ENCODE results near the gene CYLD. TPM values are rescaled to one million over a fixed set of nuclear protein-coding genes. Genes with fewer than 3 reads are reported as not detected.

Gene CYLD
- total RNA-seq, 1 donor from 2014 or later: 33.9 TPM

DNA sequence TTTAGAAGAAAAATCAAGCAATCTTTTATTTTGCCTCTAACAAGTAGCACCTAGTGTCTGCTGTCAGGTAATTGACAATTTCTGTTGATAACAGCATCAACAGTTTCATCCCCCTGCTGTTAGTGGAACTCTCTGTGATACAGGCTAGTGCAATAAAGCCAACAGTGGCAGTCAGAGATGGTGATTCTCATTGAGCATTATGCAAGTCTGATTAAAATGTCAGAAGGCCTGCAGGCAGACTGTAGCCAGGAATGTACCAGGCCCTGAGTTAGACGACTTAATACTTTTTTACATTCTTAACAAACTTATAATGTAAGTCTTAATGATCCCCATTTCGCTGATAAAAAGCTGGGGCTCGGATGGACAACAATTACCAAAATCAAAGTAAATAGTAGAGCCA is 14.6 kb downstream of the CYLD start:
- H3K36me3 ChIP-seq: peaks cover 0 to 35% of the 10 kb centered on the region in 2 donors

GRCh38 chr16:50761267-50761666 is 19.4 kb downstream of the CYLD start:
- Histone ChIP-seq H3K27ac (no peak overlapping the region), H3K4me1 (peaks cover 8% of the 10 kb centered on the region), H3K36me3 (peaks cover 0 to 11% of the 10 kb centered on the region in 2 donors), H3K9me3 (no peaks in the 10 kb centered on the region), H3K27me3 (no peaks in the 10 kb centered on the region), H3K4me3 (no peak overlapping the region)
- TF ChIP-seq POLR2A (IDR thresholded peaks at IDR 0.05) (no peak), POLR2AphosphoS5 (IDR thresholded peaks at IDR 0.05; ENCODE audit: insufficient read depth in 1 of 2, low read depth in 1 of 2) (no peak)
- TF ChIP-seq, protein P1, sequence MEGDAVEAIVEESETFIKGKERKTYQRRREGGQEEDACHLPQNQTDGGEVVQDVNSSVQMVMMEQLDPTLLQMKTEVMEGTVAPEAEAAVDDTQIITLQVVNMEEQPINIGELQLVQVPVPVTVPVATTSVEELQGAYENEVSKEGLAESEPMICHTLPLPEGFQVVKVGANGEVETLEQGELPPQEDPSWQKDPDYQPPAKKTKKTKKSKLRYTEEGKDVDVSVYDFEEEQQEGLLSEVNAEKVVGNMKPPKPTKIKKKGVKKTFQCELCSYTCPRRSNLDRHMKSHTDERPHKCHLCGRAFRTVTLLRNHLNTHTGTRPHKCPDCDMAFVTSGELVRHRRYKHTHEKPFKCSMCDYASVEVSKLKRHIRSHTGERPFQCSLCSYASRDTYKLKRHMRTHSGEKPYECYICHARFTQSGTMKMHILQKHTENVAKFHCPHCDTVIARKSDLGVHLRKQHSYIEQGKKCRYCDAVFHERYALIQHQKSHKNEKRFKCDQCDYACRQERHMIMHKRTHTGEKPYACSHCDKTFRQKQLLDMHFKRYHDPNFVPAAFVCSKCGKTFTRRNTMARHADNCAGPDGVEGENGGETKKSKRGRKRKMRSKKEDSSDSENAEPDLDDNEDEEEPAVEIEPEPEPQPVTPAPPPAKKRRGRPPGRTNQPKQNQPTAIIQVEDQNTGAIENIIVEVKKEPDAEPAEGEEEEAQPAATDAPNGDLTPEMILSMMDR (IDR thresholded peaks at IDR 0.05): no peak
- intact Hi-C loops (cut with DNase I): no loop called here
- DNase-seq (ENCODE audit: extremely low spot score in 2 of 2): no peak

More for the DNA sequence above, 14.6 kb downstream of the CYLD start:
- TF ChIP-seq POLR2AphosphoS5 (IDR thresholded peaks at IDR 0.05; ENCODE audit: insufficient read depth in 1 of 2, low read depth in 1 of 2): no peak
- TF ChIP-seq, protein P1 (IDR thresholded peaks at IDR 0.05): no peak
- no peak for TF ChIP-seq POLR2A (IDR thresholded peaks at IDR 0.05)
- H3K27me3 ChIP-seq: no peaks in the 10 kb centered on the region
- peaks cover 1% of the 10 kb centered on the region for H3K4me1 ChIP-seq
- H3K4me3 ChIP-seq: no peak overlapping the region
- no peaks in the 10 kb centered on the region for H3K9me3 ChIP-seq
- intact Hi-C loops (cut with DNase I): no loop called here
- no peak for DNase-seq (ENCODE audit: extremely low spot score in 2 of 2)
- no peak overlapping the region for H3K27ac ChIP-seq

GRCh38 chr16:50762241-50762640 is 20.4 kb downstream of the CYLD start:
- Histone ChIP-seq H3K27ac (no peak overlapping the region), H3K4me3 (no peak overlapping the region), H3K36me3 (peaks cover 0 to 12% of the 10 kb centered on the region in 2 donors), H3K4me1 (peaks cover 8% of the 10 kb centered on the region), H3K9me3 (no peaks in the 10 kb centered on the region), H3K27me3 (no peaks in the 10 kb centered on the region)
- intact Hi-C loops (cut with DNase I): no loop called here
- DNase-seq (ENCODE audit: extremely low spot score in 2 of 2): no peak
- TF ChIP-seq POLR2AphosphoS5 (IDR thresholded peaks at IDR 0.05; ENCODE audit: insufficient read depth in 1 of 2, low read depth in 1 of 2): no peak
- TF ChIP-seq, protein P1 (IDR thresholded peaks at IDR 0.05): no peak
- no peak for TF ChIP-seq POLR2A (IDR thresholded peaks at IDR 0.05)

- Histone ChIP-seq H3K9me3 (no peaks in the 10 kb centered on the region), H3K27me3 (no peaks in the 10 kb centered on the region), H3K4me1 (peaks cover 8% of the 10 kb centered on the region), H3K27ac (no peak overlapping the region), H3K4me3 (no peak overlapping the region), H3K36me3 (peaks cover 0 to 12% of the 10 kb centered on the region in 2 donors)
- TF ChIP-seq POLR2A (IDR thresholded peaks at IDR 0.05): no peak
- TF ChIP-seq POLR2AphosphoS5 (IDR thresholded peaks at IDR 0.05; ENCODE audit: insufficient read depth in 1 of 2, low read depth in 1 of 2): no peak
- TF ChIP-seq, protein P1 (IDR thresholded peaks at IDR 0.05): no peak
- no peak for DNase-seq (ENCODE audit: extremely low spot score in 2 of 2)
- intact Hi-C loops (cut with DNase I): no loop called here
Observed at GRCh38 chr16:50763211-50763610, 21.3 kb downstream of the CYLD start.

- no peak for DNase-seq (ENCODE audit: extremely low spot score in 2 of 2)
- Histone ChIP-seq H3K9me3 (no peaks in the 10 kb centered on the region), H3K36me3 (peaks cover 0 to 12% of the 10 kb centered on the region in 2 donors), H3K4me1 (peaks cover 8% of the 10 kb centered on the region), H3K4me3 (no peak overlapping the region), H3K27me3 (no peaks in the 10 kb centered on the region), H3K27ac (no peak overlapping the region)
- TF ChIP-seq, protein P1 (IDR thresholded peaks at IDR 0.05): no peak
- intact Hi-C loops (cut with DNase I): no loop called here
Observed at GRCh38 chr16:50765260-50765659, 23.4 kb downstream of the CYLD start.

Data from vagina (tissue), 2 donors.